ENCODE measurements around the gene KRT2. TPM values are rescaled to one million over a fixed set of nuclear protein-coding genes. Genes with fewer than 3 reads are reported as not detected.

The KRT2 gene
- total RNA-seq, 4 donors from 2014 or later: 0.47 to 2.5 TPM; not detected in 2

DNA sequence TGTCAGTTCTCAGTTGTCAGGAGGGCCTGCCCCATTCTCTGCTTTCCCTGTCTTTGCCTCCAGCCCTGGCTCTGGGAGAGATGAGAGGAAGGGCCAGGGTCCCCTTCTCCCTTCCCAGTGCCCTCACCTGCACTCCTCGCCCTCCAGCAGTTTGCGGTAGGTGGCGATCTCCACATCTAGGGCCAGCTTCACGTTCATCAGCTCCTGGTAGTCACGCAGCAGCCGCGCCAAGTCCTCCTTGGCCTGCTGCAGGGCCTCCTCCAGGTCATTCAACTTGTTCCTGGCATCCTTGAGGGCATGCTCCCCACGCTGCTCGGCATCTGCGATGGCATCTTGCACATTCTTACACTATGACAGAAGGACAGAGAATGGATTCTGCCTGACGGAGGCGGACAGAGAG lies 5.4 kb downstream of the KRT2 start:
- Histone ChIP-seq H3K4me3 (no peak overlapping the region), H3K4me1 (peaks cover 0 to 11% (median 1%) of the 10 kb centered on the region in 4 donors), H3K27ac (peak overlapping the region in 1 of 4 donors; percentile 17), H3K27me3 (no peaks in the 10 kb centered on the region), H3K9me3 (no peaks in the 10 kb centered on the region), H3K36me3 (no peaks in the 10 kb centered on the region)
- DNase-seq: no peak
- TF ChIP-seq POLR2A (IDR thresholded peaks at IDR 0.05) (no peak), CTCF (IDR thresholded peaks at IDR 0.05) (no peak)

- Histone ChIP-seq H3K36me3 (no peaks in the 10 kb centered on the region), H3K9me3 (no peaks in the 10 kb centered on the region), H3K27me3 (no peaks in the 10 kb centered on the region), H3K4me1 (peaks cover 0 to 11% (median 1%) of the 10 kb centered on the region in 4 donors), H3K4me3 (no peak overlapping the region), H3K27ac (peak overlapping the region; percentile 10 to 38 (median 24))
- DNase-seq: no peak
- TF ChIP-seq POLR2A (IDR thresholded peaks at IDR 0.05) (no peak), CTCF (IDR thresholded peaks at IDR 0.05) (no peak)
These were observed 6.0 kb downstream of the KRT2 start for GRCh38 chr12:52645982-52646381.

GRCh38 chr12:52645120-52645761 lies 6.8 kb downstream of the KRT2 start:
- Histone ChIP-seq H3K4me1 (peaks cover 0 to 11% (median 1%) of the 10 kb centered on the region in 4 donors), H3K36me3 (no peaks in the 10 kb centered on the region), H3K27ac (peak overlapping the region; percentile 17 to 52 (median 35)), H3K4me3 (no peak overlapping the region), H3K27me3 (no peaks in the 10 kb centered on the region), H3K9me3 (no peaks in the 10 kb centered on the region)
- peak in 1 of 3 donors; percentile 19 for DNase-seq
- peak in 1 of 6 experiments; percentile 4 for TF ChIP-seq CTCF (IDR thresholded peaks at IDR 0.05)
- TF ChIP-seq POLR2A (IDR thresholded peaks at IDR 0.05): no peak

DNA sequence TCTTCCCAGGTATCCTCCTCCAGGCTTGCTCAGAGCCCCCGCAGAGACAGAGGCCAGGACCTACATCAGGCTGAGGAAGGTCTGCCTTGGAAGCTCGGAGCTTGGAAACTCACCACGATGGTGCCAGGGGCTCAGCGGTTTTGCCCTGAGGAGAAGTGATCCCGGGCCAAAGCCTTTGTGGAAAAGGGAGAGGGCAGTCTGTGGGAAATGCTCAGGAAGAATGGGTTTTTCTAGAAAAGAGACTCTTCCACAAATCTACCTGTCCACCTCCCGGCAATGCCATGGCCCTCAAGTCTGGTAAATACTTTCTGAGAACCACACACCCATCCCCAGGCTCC lies 8.0 kb downstream of the KRT2 start:
- TF ChIP-seq POLR2A (IDR thresholded peaks at IDR 0.05) (no peak), CTCF (IDR thresholded peaks at IDR 0.05) (no peak)
- no peak overlapping the region for H3K27ac ChIP-seq
- H3K36me3 ChIP-seq: no peaks in the 10 kb centered on the region
- H3K4me1 ChIP-seq: peaks cover 0 to 11% (median 1%) of the 10 kb centered on the region in 4 donors
- no peaks in the 10 kb centered on the region for H3K27me3 ChIP-seq
- no peak overlapping the region for H3K4me3 ChIP-seq
- no peak for DNase-seq
- no peaks in the 10 kb centered on the region for H3K9me3 ChIP-seq

DNA sequence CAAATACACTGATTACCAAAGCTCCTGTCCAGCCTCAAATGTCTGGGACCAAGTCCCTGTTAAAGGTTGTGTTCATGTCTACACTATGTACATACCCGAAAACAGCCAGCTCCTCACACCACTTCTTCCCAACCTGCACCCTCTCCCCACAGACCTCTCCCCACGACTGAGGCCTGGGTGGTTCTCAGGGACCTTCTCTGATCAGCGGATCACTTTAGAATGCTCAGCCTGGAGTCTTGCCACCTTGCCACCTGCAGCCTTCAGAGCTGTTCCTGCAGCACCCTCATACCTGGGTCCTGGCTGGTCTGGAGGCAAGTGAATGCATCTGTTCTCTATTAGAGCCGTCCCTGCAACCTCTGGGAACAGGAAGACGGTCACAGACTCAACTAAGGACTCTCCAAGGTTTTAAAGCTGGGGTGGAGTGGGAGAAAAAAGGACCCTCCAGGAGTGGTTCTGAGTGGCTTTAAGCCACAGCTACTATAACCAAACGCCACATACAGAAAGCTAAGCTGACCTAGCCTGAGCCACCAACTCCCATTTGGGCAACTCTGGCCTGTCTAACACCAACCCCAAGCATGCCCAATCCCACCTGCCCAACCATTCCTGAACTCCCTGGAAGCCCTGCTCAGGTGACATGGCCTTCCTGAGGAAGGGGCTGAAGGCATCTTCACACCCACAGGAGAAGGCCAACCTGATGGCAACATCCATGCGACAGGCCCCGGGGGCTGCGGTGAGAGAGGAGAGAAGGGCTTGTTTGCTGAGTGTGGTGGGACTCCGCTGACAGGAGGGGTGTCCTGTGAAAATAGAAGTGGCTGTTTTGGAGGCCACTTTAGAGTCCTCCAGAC lies 8.6 kb downstream of the KRT2 start:
- TF ChIP-seq CTCF (IDR thresholded peaks at IDR 0.05) (no peak), POLR2A (IDR thresholded peaks at IDR 0.05) (no peak)
- no peak overlapping the region for H3K4me3 ChIP-seq
- DNase-seq: no peak
- H3K27me3 ChIP-seq: no peaks in the 10 kb centered on the region
- no peaks in the 10 kb centered on the region for H3K36me3 ChIP-seq
- H3K27ac ChIP-seq: no peak overlapping the region
- H3K4me1 ChIP-seq: peaks cover 0 to 11% (median 1%) of the 10 kb centered on the region in 4 donors
- H3K9me3 ChIP-seq: no peaks in the 10 kb centered on the region

Data from Peyer's patch (tissue), 4 donors.